IgD-negative memory B cell (primary cell): ENCODE data around the gene PDZRN3. TPM values are rescaled to one million over a fixed set of nuclear protein-coding genes. Genes with fewer than 3 reads are reported as not detected.

Experiments used
- H3K27ac Mint-ChIP-seq, 3 donors: one replicate each; pipeline ENCODE4 v1.8.0; 2020 to 2022; ENCODE audit warnings: mild to moderate bottlenecking in 3 of 3, mixed read lengths in 3 of 3, moderate library complexity in 1 of 3
- H3K27me3 Mint-ChIP-seq: one replicate; pipeline ENCODE4 v1.8.0; 2021; ENCODE audit warnings: mixed read lengths
- H3K36me3 Mint-ChIP-seq: one replicate; pipeline ENCODE4 v1.8.0; 2020; ENCODE audit warnings: mild to moderate bottlenecking, mixed read lengths
- H3K4me1 Mint-ChIP-seq, 3 donors: one replicate each; pipeline ENCODE4 v1.8.0; 2020 to 2022; ENCODE audit warnings: mixed read lengths in 3 of 3, mild to moderate bottlenecking in 1 of 3
- H3K4me3 Mint-ChIP-seq, 4 donors: one replicate each; pipeline ENCODE4 v1.8.0; 2020 to 2022; ENCODE audit warnings: mild to moderate bottlenecking in 4 of 4, mixed read lengths in 4 of 4, moderate library complexity in 3 of 4
- H3K9me3 Mint-ChIP-seq, 3 donors: one replicate each; pipeline ENCODE4 v1.8.0; 2020 to 2021; ENCODE audit warnings: mixed read lengths in 3 of 3, mild to moderate bottlenecking in 1 of 3
- polyA plus RNA-seq: library from polyadenylated mRNA; unstranded; fragments of 300-500 nt; fragmentation: Illumina TruSeq; gene quantifications from one replicate; pipeline ENCODE4 v1.2.3, GENCODE V29; 2021

PDZRN3 gene
- polyA plus RNA-seq = not detected

DNA sequence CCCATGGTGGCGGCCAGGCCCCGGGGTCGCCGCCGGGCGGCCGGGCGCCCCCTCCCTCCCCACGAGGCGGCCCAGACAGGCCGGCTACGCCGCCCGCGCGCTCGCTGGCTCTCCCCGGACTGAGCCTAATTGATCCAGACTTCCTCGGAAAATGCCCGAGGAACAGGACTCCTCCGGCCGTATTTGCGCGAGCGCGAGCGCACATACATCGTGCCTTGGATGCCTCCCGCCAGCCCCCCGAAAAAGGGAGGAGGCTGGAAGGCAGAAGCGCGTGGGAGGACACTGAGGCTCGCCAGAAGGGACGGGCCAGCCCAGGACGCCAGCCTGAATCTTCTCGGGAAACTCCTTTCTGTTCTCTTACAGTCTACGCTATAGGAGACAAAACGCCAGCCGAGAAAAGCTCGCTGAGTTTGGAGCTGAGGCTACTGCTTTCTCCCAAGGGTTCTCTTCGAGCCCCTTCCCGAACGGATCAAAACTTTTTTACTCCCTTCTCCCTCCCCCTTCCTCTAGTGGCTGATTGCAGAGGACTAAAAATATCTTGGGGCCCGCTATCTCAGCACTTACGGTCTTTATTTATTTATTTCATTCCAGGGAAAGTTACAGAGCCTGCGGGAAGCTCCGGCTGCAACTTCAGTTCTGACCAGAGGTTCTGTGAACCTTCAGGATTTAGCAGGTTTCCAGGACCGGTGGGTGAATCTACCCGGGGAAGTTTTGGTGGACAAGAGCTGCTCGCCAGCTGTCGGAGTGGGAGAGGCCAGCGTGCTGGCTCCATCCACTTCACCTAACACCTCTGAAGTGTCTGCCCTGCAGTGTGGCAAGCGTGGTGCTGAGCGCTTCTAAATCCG is at the start of gene PDZRN3:
Gene PDZRN3, minus strand, starts transcription at position 121 of the 845 bp plus-strand sequence.
- H3K4me3 Mint-ChIP-seq = no peak within 1 kb of the TSS
- H3K4me1 Mint-ChIP-seq = no peaks in the 10 kb centered on the region
- H3K27ac Mint-ChIP-seq = no peak within 1 kb of the TSS
- no peaks in the 10 kb centered on the region for H3K36me3 Mint-ChIP-seq
- peaks cover 0 to 2% (median 0%) of the 10 kb centered on the region in 3 donors for H3K9me3 Mint-ChIP-seq
- peaks cover 3% of the 10 kb centered on the region for H3K27me3 Mint-ChIP-seq

DNA sequence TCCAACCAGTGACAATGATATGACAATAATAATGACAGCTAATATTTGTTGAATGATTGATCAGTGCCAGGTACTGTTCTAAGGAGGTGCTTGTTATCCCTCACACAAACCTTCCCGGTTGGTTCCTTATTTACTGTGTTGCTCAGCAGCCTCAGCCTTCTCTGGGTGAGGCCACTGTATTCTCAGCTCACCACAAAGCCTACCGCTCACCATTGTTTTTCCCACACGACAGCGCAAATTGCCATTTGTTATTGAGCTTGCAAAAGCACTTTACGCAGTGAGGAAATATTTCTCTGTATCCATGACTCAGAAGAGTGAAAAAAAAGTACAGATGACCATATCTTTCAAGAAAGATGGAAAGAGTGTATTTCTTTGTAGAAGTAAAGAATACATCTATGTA is 49.5 kb upstream of the PDZRN3 start:
- Mint-ChIP-seq H3K36me3 (no peaks in the 10 kb centered on the region), H3K27ac (no peak overlapping the region), H3K27me3 (no peaks in the 10 kb centered on the region), H3K4me3 (no peak overlapping the region), H3K9me3 (peaks cover 5 to 6% (median 6%) of the 10 kb centered on the region in 3 donors), H3K4me1 (no peaks in the 10 kb centered on the region)

DNA sequence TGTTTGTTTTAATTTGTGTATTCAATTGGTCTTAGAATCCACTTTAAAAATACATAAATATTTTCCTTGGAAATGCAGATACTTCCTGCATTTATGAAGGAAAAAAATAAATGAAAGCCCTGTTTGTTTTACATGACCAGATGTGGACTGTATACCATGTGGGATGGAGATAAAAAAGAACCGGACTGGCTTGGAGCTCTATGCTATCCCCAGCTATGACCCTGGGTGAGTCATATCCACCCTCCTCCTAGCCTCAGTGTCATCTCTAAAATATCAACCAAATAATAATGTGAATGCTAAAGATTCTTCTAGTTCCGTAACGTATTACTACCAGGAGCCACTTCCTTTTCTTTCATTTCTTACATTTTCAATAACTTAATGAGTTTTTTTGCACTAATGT is 44.5 kb upstream of the PDZRN3 start:
- H3K27ac Mint-ChIP-seq = no peak overlapping the region
- H3K4me1 Mint-ChIP-seq = no peaks in the 10 kb centered on the region
- no peaks in the 10 kb centered on the region for H3K36me3 Mint-ChIP-seq
- H3K4me3 Mint-ChIP-seq = no peak overlapping the region
- no peaks in the 10 kb centered on the region for H3K27me3 Mint-ChIP-seq
- H3K9me3 Mint-ChIP-seq = peaks cover 4 to 10% (median 5%) of the 10 kb centered on the region in 3 donors

- peaks cover 4 to 10% (median 4%) of the 10 kb centered on the region in 3 donors for H3K9me3 Mint-ChIP-seq
- H3K27ac Mint-ChIP-seq = no peak overlapping the region
- no peaks in the 10 kb centered on the region for H3K36me3 Mint-ChIP-seq
- H3K4me3 Mint-ChIP-seq = no peak overlapping the region
- no peaks in the 10 kb centered on the region for H3K4me1 Mint-ChIP-seq
- no peaks in the 10 kb centered on the region for H3K27me3 Mint-ChIP-seq
Measured at GRCh38 chr3:73668391-73668790, 43.6 kb upstream of the PDZRN3 start.

- no peak overlapping the region for H3K27ac Mint-ChIP-seq
Measured at GRCh38 chr3:73667889-73668288, 43.1 kb upstream of the PDZRN3 start.

DNA sequence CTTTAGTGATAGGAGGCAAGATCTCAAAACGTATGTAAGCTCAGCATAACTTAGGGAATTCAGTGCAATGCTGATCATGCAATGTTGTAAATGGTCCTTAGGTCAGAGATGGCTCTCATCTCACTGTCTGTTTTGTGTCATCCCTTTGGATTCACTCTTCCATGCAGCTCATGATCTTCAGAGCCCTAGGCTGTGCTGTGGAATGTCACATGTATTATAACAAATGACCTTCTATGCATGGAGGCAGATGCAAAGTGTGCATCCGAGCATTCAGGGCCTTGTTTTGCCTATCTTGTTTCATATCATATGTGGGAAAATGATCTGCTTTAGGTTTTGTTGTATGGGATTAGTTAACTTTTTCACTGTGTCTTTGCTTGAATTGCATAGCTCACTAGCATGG is 40.5 kb upstream of the PDZRN3 start:
- H3K4me1 Mint-ChIP-seq = no peaks in the 10 kb centered on the region
- H3K4me3 Mint-ChIP-seq = no peak overlapping the region
- H3K36me3 Mint-ChIP-seq = no peaks in the 10 kb centered on the region
- H3K27ac Mint-ChIP-seq = no peak overlapping the region
- no peaks in the 10 kb centered on the region for H3K27me3 Mint-ChIP-seq
- H3K9me3 Mint-ChIP-seq = peaks cover 1 to 10% (median 4%) of the 10 kb centered on the region in 3 donors

More at GRCh38 chr3:73667889-73668288, 43.1 kb upstream of the PDZRN3 start:
- no peak overlapping the region for H3K4me3 Mint-ChIP-seq
- H3K9me3 Mint-ChIP-seq = peaks cover 0 to 10% (median 1%) of the 10 kb centered on the region in 3 donors
- no peaks in the 10 kb centered on the region for H3K36me3 Mint-ChIP-seq
- no peaks in the 10 kb centered on the region for H3K4me1 Mint-ChIP-seq
- no peaks in the 10 kb centered on the region for H3K27me3 Mint-ChIP-seq

- Mint-ChIP-seq H3K4me1 (no peaks in the 10 kb centered on the region), H3K27ac (no peak overlapping the region), H3K27me3 (no peaks in the 10 kb centered on the region), H3K36me3 (no peaks in the 10 kb centered on the region), H3K4me3 (no peak overlapping the region), H3K9me3 (peaks cover 1 to 10% (median 4%) of the 10 kb centered on the region in 3 donors)
Measured at GRCh38 chr3:73664389-73664788, 39.6 kb upstream of the PDZRN3 start.

DNA sequence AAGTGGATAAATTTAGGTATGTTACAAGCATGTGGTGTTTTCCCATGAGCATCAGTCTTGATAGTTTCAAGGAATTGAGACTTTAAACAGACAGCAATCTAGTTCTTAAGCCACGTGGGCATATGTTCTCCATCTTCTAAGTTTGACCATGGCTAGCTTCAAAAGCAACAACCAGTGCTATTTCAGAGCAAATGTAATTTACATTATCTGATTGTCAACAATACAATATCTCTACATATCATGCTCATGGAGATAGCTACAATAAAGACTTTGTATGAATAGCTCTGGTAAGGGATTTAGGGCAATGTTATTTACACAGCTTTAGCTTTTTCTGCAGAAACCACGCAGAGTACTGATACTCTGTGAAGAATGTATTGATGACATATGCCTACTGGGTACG is 38.8 kb upstream of the PDZRN3 start:
- H3K4me1 Mint-ChIP-seq = no peaks in the 10 kb centered on the region
- H3K27ac Mint-ChIP-seq = no peak overlapping the region
- peaks cover 1 to 10% (median 4%) of the 10 kb centered on the region in 3 donors for H3K9me3 Mint-ChIP-seq
- H3K36me3 Mint-ChIP-seq = no peaks in the 10 kb centered on the region
- no peaks in the 10 kb centered on the region for H3K27me3 Mint-ChIP-seq
- H3K4me3 Mint-ChIP-seq = no peak overlapping the region

DNA sequence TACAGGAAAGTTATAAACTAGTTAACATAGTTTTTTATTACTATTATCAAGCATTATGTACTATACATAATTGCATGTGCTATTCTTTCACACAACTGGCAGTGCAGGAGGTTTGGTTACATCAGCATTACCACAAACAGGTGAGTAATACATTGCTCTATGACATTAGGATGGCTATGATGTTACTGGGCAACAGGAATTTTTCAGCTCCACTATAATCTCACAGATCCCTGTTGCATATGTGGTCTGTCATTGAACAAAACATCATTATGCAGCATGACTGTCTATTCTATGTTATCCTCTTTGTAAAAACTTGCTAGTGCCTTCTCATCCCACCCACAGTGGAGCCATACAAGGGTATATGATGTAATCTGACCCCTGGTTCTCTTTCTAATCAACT is 36.5 kb upstream of the PDZRN3 start:
- H3K27me3 Mint-ChIP-seq = no peaks in the 10 kb centered on the region
- H3K36me3 Mint-ChIP-seq = no peaks in the 10 kb centered on the region
- no peak overlapping the region for H3K27ac Mint-ChIP-seq
- peaks cover 0 to 7% (median 5%) of the 10 kb centered on the region in 3 donors for H3K9me3 Mint-ChIP-seq
- no peak overlapping the region for H3K4me3 Mint-ChIP-seq
- H3K4me1 Mint-ChIP-seq = no peaks in the 10 kb centered on the region

DNA sequence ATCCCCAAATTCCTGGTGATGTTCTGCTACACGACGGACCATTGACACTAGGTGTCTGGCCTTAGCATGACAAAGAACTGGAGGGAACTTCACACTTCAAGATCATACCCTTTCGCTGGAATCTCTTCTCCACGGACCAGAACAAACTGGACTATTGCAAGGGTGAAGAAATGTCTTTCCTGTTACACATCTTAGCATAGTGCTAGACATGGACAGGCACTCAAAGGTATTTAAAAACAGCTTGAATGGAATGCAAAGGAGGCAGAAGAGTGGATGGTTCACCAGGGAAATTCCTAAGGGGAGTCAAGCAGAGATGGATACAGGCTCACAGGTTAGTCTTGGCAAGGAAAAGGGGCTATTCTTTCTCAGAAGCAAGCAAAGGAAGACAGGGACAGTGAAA is 33.5 kb upstream of the PDZRN3 start:
- H3K36me3 Mint-ChIP-seq = no peaks in the 10 kb centered on the region

DNA sequence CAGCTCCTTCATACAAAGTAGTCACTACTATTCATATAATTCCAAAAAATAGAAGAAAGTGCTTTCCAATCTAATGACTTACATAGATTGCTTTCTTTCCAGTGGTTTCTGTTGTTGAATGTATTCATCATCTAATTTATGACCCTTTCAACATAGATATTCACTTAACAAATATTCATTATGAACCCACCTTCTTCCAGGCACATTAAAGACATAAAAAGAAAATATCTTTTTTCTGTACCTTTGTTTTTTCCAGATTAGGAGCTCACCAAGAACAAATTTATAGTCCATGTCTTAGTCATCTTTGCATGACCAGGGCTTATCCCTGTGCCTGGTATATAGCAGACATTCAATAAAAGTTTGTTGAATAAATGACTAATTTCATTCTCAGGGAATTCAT is 32.4 kb upstream of the PDZRN3 start:
- Mint-ChIP-seq H3K4me1 (no peaks in the 10 kb centered on the region), H3K27ac (no peak overlapping the region), H3K27me3 (no peaks in the 10 kb centered on the region), H3K4me3 (no peak overlapping the region), H3K36me3 (no peaks in the 10 kb centered on the region), H3K9me3 (peaks cover 0 to 5% (median 1%) of the 10 kb centered on the region in 3 donors)

More for the DNA sequence above, 33.5 kb upstream of the PDZRN3 start:
- Mint-ChIP-seq H3K27ac (no peak overlapping the region), H3K9me3 (peaks cover 0 to 5% (median 1%) of the 10 kb centered on the region in 3 donors), H3K27me3 (no peaks in the 10 kb centered on the region), H3K4me3 (no peak overlapping the region), H3K4me1 (no peaks in the 10 kb centered on the region)

DNA sequence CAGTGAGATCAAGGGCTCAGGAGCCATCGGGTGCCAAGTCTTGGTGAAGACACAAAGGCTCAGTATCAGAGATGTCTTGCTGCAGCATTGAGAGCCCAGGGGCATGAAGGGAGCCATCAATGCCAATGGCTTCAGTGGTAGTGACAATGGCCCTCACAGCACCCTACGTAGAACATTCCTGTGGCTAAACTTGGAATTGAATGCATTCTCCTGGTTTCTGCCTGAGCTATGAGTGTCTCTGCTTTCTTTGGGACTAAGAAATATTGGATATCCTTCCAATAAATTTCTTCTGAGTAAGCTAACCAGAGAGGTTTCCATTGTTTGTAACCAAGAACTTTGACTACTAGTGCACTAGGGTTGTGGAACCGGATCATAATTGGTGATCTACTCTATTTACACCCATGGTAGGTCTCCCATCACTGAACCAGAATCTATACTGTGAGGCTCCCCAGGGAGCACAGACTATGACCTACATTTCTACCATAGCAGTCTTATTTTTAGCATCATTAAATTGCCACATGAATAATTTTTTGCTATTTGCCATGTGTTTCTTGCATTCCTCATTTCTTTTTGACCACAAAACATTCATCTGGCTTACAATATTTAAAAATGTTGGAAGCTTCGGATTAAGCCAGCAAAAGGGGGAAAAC is 31.6 kb upstream of the PDZRN3 start:
- H3K9me3 Mint-ChIP-seq = peaks cover 0 to 3% (median 1%) of the 10 kb centered on the region in 3 donors

GRCh38 chr3:73655197-73655596 is 30.5 kb upstream of the PDZRN3 start:
- Mint-ChIP-seq H3K27me3 (no peaks in the 10 kb centered on the region), H3K9me3 (peaks cover 0 to 1% (median 1%) of the 10 kb centered on the region in 3 donors), H3K27ac (no peak overlapping the region), H3K36me3 (no peaks in the 10 kb centered on the region), H3K4me1 (no peaks in the 10 kb centered on the region), H3K4me3 (no peak overlapping the region)

More for the DNA sequence above, 31.6 kb upstream of the PDZRN3 start:
- H3K4me3 Mint-ChIP-seq = no peak overlapping the region
- H3K27ac Mint-ChIP-seq = no peak overlapping the region
- no peaks in the 10 kb centered on the region for H3K27me3 Mint-ChIP-seq
- H3K4me1 Mint-ChIP-seq = no peaks in the 10 kb centered on the region
- no peaks in the 10 kb centered on the region for H3K36me3 Mint-ChIP-seq

GRCh38 chr3:73653877-73654276 is 29.1 kb upstream of the PDZRN3 start:
- Mint-ChIP-seq H3K36me3 (no peaks in the 10 kb centered on the region), H3K27ac (no peak overlapping the region), H3K9me3 (peaks cover 0 to 1% (median 1%) of the 10 kb centered on the region in 3 donors), H3K4me1 (no peaks in the 10 kb centered on the region), H3K27me3 (no peaks in the 10 kb centered on the region), H3K4me3 (no peak overlapping the region)

DNA sequence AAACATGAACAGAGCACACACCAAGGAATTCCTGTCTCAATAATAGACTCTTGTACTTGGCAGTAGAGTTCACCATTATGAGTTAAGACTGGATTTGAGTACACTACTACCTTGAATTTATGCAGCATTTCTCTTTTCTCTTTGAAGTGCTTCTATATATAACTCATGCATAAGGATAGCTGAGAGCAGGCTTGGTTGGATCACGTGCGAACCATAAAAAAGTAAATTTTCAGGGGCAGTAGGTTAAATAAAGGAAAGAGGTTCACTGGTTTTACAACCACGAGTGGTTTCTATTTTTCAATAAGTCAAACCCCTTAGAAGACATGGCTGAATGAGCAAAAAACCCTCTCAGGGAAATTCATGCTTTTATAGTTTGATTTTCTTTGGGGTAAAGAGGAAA is 28.6 kb upstream of the PDZRN3 start:
- H3K4me1 Mint-ChIP-seq = no peaks in the 10 kb centered on the region
- no peak overlapping the region for H3K4me3 Mint-ChIP-seq

More for the DNA sequence above, 28.6 kb upstream of the PDZRN3 start:
- Mint-ChIP-seq H3K27ac (no peak overlapping the region), H3K9me3 (peaks cover 0 to 1% (median 1%) of the 10 kb centered on the region in 3 donors), H3K36me3 (no peaks in the 10 kb centered on the region), H3K27me3 (no peaks in the 10 kb centered on the region)
